ENCODE results near the gene C4orf50. TPM values are rescaled to one million over a fixed set of nuclear protein-coding genes. Genes with fewer than 3 reads are reported as not detected.

Gene C4orf50
- total and polyA plus RNA-seq, 10 of the 15 experiments (the other 5 are each of a cell fraction or from before 2014, with no cell fraction given): 0.04 to 0.09 (median 0.05) TPM; not detected in 3

GRCh38 chr4:5865896-5866599 lies 152.2 kb downstream of the C4orf50 start:
- ATAC-seq (no peak), DNase-seq (ENCODE audit: low read depth, low spot score) (no peak), FAIRE-seq (no peak)
- POLR2A ChIA-PET: no interaction called here
- intact Hi-C loops (cut with micrococcal nuclease; ENCODE audit: unreplicated experiment): no loop called here
- in situ Hi-C loops (cut with MboI): no loop called here
- BruUV-seq (replicated peaks): no TSS peak
- 20% methylated on average over 10 of the region's 12 CpGs for WGBS (ENCODE audit: insufficient coverage, insufficient replicate concordance, low lambda C conversion rate, missing lambda C conversion rate)
- no peak overlapping the region for H2AFZ ChIP-seq (ENCODE audit: control insufficient read depth, low read depth, low read length)
- CTCF ChIA-PET: no interaction called here
- H3K9me3 ChIP-seq (replicated peaks; ENCODE audit: control insufficient read depth, insufficient read depth, low read length): no peaks in the 10 kb centered on the region; the same call in 2 of the 3 replicates
- H3K27ac ChIP-seq (ENCODE audit: control insufficient read depth, insufficient read depth): no peak overlapping the region
- H3K4me3 ChIP-seq: no peak overlapping the region
- TF ChIP-seq SMAD5 (IDR thresholded peaks at IDR 0.05; ENCODE audit: low read depth): no peak
- no peak for TF ChIP-seq FOS (IDR thresholded peaks at IDR 0.05; ENCODE audit: borderline replicate concordance, extremely low read depth, insufficient read length)
- H3K27me3 ChIP-seq (replicated peaks in 1 of 2; ENCODE audit: control insufficient read depth in 2 of 2, insufficient read depth in 2 of 2, low read length in 1 of 2): no peaks in the 10 kb centered on the region
- SMC1A ChIA-PET (ENCODE audit: uncharacterized antibody, unreplicated experiment): no interaction called here
- no peaks in the 10 kb centered on the region for H4K20me1 ChIP-seq (ENCODE audit: control insufficient read depth, insufficient read depth)
- H3K4me2 ChIP-seq (ENCODE audit: control insufficient read depth, insufficient read depth): no peak overlapping the region
- H3K4me1 ChIP-seq (ENCODE audit: control insufficient read depth, insufficient read depth, low read length): no peaks in the 10 kb centered on the region
- H3K36me3 ChIP-seq (ENCODE audit: control insufficient read depth in 2 of 2, insufficient read depth in 2 of 2, low read length in 1 of 2): no peaks in the 10 kb centered on the region
- RAD21 ChIA-PET (ENCODE audit: unreplicated experiment): no interaction called here
- no peak overlapping the region for H3K9ac ChIP-seq (ENCODE audit: control insufficient read depth, insufficient read depth, low read length)
- H3K79me2 ChIP-seq (ENCODE audit: control insufficient read depth, insufficient read depth, low read length): no peaks in the 10 kb centered on the region

- FAIRE-seq (no peak), ATAC-seq (no peak), DNase-seq (ENCODE audit: low read depth, low spot score) (no peak)
- Histone ChIP-seq H3K27ac (ENCODE audit: control insufficient read depth, insufficient read depth) (no peak overlapping the region), H4K20me1 (ENCODE audit: control insufficient read depth, insufficient read depth) (no peaks in the 10 kb centered on the region), H3K36me3 (ENCODE audit: control insufficient read depth in 2 of 2, insufficient read depth in 2 of 2, low read length in 1 of 2) (no peaks in the 10 kb centered on the region), H3K4me1 (ENCODE audit: control insufficient read depth, insufficient read depth, low read length) (no peaks in the 10 kb centered on the region), H3K27me3 (replicated peaks in 1 of 2; ENCODE audit: control insufficient read depth in 2 of 2, insufficient read depth in 2 of 2, low read length in 1 of 2) (no peaks in the 10 kb centered on the region; a peak in 1 of 4 replicates), H3K4me2 (ENCODE audit: control insufficient read depth, insufficient read depth) (no peak overlapping the region), H3K4me3 (no peak overlapping the region), H3K9me3 (replicated peaks; ENCODE audit: control insufficient read depth, insufficient read depth, low read length) (no peaks in the 10 kb centered on the region), H3K9ac (ENCODE audit: control insufficient read depth, insufficient read depth, low read length) (no peak overlapping the region), H3K79me2 (ENCODE audit: control insufficient read depth, insufficient read depth, low read length) (no peaks in the 10 kb centered on the region), H2AFZ (ENCODE audit: control insufficient read depth, low read depth, low read length) (no peak overlapping the region)
- 17% methylated on average over 15 of the region's 15 CpGs for WGBS (ENCODE audit: insufficient coverage, insufficient replicate concordance, low lambda C conversion rate, missing lambda C conversion rate)
- RAD21 ChIA-PET (ENCODE audit: unreplicated experiment): no interaction called here
- POLR2A ChIA-PET: no interaction called here
- in situ Hi-C loops (cut with MboI): no loop called here
- CTCF ChIA-PET: no interaction called here
- SMC1A ChIA-PET (ENCODE audit: uncharacterized antibody, unreplicated experiment): interaction anchor here (0.6 kb wide), 1 partner anchor 293 kb away, joined by 3 read pairs; no protein-coding TSS in a partner anchor
- intact Hi-C loops (cut with micrococcal nuclease; ENCODE audit: unreplicated experiment): no loop called here
- no TSS peak for BruUV-seq (replicated peaks)
- TF ChIP-seq CUX1 (IDR thresholded peaks at IDR 0.05; ENCODE audit: insufficient replicate concordance, low read depth, low read length) (no peak), RAD21 (IDR thresholded peaks at IDR 0.05; ENCODE audit: insufficient read depth, low read depth, low read length) (no peak), RELA (IDR thresholded peaks at IDR 0.05; ENCODE audit: borderline replicate concordance, partially characterized antibody) (no peak), ZNF687 (IDR thresholded peaks at IDR 0.05) (no peak)
Measured at GRCh38 chr4:5863461-5864113, 154.6 kb downstream of the C4orf50 start.

All from GM12878 (cell line).